B cell (primary cell): ENCODE results near the gene PTPRN2. TPM values are rescaled to one million over a fixed set of nuclear protein-coding genes. Genes with fewer than 3 reads are reported as not detected.

Experiments used
- ATAC-seq: fragments of 200-7000 bp; cut with Tn5 transposase; one replicate; pipeline ENCODE4 v1.10.0; 2021; ENCODE audit warnings: low read depth, mild to moderate bottlenecking, moderate number of reproducible peaks, moderate library complexity
- CTCF ChIA-PET: fragments of 350-600 bp; sonication (Branson Sonifier 250); formaldehyde crosslinking; loops from one replicate; lab custom pipeline; 2021; ENCODE audit warnings: antibody characterized with exemption, inconsistent platforms; lab: Charles Lee
- POLR2A ChIA-PET: fragments of 350-600 bp; sonication (Branson Sonifier 250); formaldehyde crosslinking; loops from one replicate; lab custom pipeline; 2021; ENCODE audit warnings: antibody characterized with exemption; lab: Charles Lee
- DNase-seq: peaks from one replicate; pipeline ENCODE4 v3.0.0; 2013
- H2AFZ ChIP-seq: 2 replicates; pipeline ENCODE4 v1.6.1; 2012; ENCODE audit warnings: mild to moderate bottlenecking, low read depth, low read length; ENCODE audit not compliant: insufficient read depth, poor library complexity, severe bottlenecking
- H3K27ac ChIP-seq, 2 donors: 1 replicate in 1 of 2; 2 replicates in 1 of 2; pipeline ENCODE4 v1.5.1; 2012 to 2013; ENCODE audit warnings: low read length in 2 of 2, mild to moderate bottlenecking in 2 of 2, moderate library complexity in 1 of 2
- H3K27me3 ChIP-seq, 4 experiments: fragments of 200-600 bp in 1 of 4; sonication (generic) in 1 of 4; replicated peaks in 1 of 4; 1 replicate in 2 of 4; 2 replicates in 2 of 4; pipeline versions ENCODE4 v1.6.1 to v1.7.0; 2013 to 2016; ENCODE audit warnings: low read length in 3 of 4, mild to moderate bottlenecking in 2 of 4, mixed read lengths in 1 of 4, moderate library complexity in 1 of 4; ENCODE audit not compliant: insufficient read depth in 4 of 4, control insufficient read depth in 3 of 4; ENCODE audit errors: control extremely low read depth in 1 of 4
- H3K36me3 ChIP-seq, 2 experiments: replicated peaks in 1 of 2; 1 replicate in 1 of 2; 2 replicates in 1 of 2; pipeline versions ENCODE4 v1.6.1 to v1.7.1; 2013; ENCODE audit warnings: low read length in 1 of 2; ENCODE audit not compliant: insufficient read depth in 2 of 2, control insufficient read depth in 1 of 2; ENCODE audit errors: control extremely low read depth in 1 of 2, extremely low read depth in 1 of 2
- H3K4me1 ChIP-seq, 2 donors: fragments of 200-600 bp in 1 of 2; sonication (generic) in 1 of 2; 1 replicate in 1 of 2; 2 replicates in 1 of 2; pipeline versions ENCODE4 v1.5.1 to v1.6.1; 2013 to 2017; ENCODE audit warnings: low read length in 2 of 2; ENCODE audit not compliant: control insufficient read depth in 2 of 2, insufficient read depth in 2 of 2
- H3K4me2 ChIP-seq: replicated peaks from 2 replicates; pipeline ENCODE3; 2012; ENCODE audit warnings: mild to moderate bottlenecking, low read depth, low read length; ENCODE audit not compliant: poor library complexity, severe bottlenecking
- H3K4me3 ChIP-seq, 5 experiments: fragments of 200-600 bp in 1 of 5; sonication (generic) in 1 of 5; 1 replicate in 3 of 5; 2 replicates in 2 of 5; pipeline versions ENCODE4 v1.5.1 to v1.7.0; 2011 to 2016; ENCODE audit warnings: low read length in 4 of 5, mild to moderate bottlenecking in 4 of 5, low read depth in 2 of 5, control low read depth in 1 of 5, moderate library complexity in 1 of 5; ENCODE audit not compliant: insufficient read depth in 1 of 5; ENCODE audit errors: control extremely low read depth in 1 of 5, extremely low read depth in 1 of 5
- H3K79me2 ChIP-seq: fragments of 200-600 bp; sonication (generic); one replicate; pipeline ENCODE4 v1.6.0; 2016; ENCODE audit warnings: low read length; ENCODE audit not compliant: control insufficient read depth, insufficient read depth
- H3K9ac ChIP-seq: fragments of 200-600 bp; sonication (generic); 2 replicates; pipeline ENCODE4 v1.6.1; 2017; ENCODE audit warnings: mild to moderate bottlenecking, low read length, moderate library complexity
- H3K9me3 ChIP-seq, 3 donors: one replicate each; pipeline versions ENCODE4 v1.6.1 to v1.7.1; 2013; ENCODE audit warnings: low read length in 2 of 3; ENCODE audit not compliant: control insufficient read depth in 2 of 3, insufficient read depth in 1 of 3; ENCODE audit errors: control extremely low read depth in 1 of 3
- H4K20me1 ChIP-seq: 2 replicates; pipeline ENCODE4 v1.6.0; 2012; ENCODE audit warnings: mild to moderate bottlenecking, low read length; ENCODE audit not compliant: insufficient read depth, control insufficient read depth, poor library complexity, severe bottlenecking
- H3K27ac Mint-ChIP-seq: one replicate; pipeline ENCODE4 v1.8.0; 2021; ENCODE audit warnings: mixed read lengths
- H3K27me3 Mint-ChIP-seq: one replicate; pipeline ENCODE4 v1.8.0; 2021; ENCODE audit warnings: mixed read lengths
- H3K4me1 Mint-ChIP-seq: one replicate; pipeline ENCODE4 v1.8.0; 2021; ENCODE audit warnings: mixed read lengths
- H3K4me3 Mint-ChIP-seq: one replicate; pipeline ENCODE4 v1.8.0; 2021; ENCODE audit warnings: mixed read lengths
- H3K9me3 Mint-ChIP-seq: one replicate; pipeline ENCODE4 v1.8.0; 2022; ENCODE audit warnings: mixed read lengths; ENCODE audit not compliant: insufficient read depth
- CTCF ChIP-seq: fragments of 200-600 bp; IDR thresholded peaks from one replicate; pipeline ENCODE4 v1.8.0; 2022; ENCODE audit warnings: antibody characterized with exemption, mild to moderate bottlenecking
- EZH2 ChIP-seq: IDR thresholded peaks from 2 replicates; pipeline ENCODE4 v1.6.1; 2012; ENCODE audit warnings: borderline replicate concordance, low read depth, mild to moderate bottlenecking, moderate library complexity, low read length; ENCODE audit not compliant: insufficient read depth, poor library complexity, severe bottlenecking
- WGBS: methylation state at CpG from one replicate; pipeline ENCODE4 v1.1.5; 2013; ENCODE audit warnings: missing lambda C conversion rate; ENCODE audit not compliant: insufficient coverage; 5-methylcytosine and 5-hydroxymethylcytosine counted together
- intact Hi-C: fragments of 100-400 bp; cut with micrococcal nuclease; formaldehyde crosslinking; loops from one replicate; pipeline ENCODE4 v1.10.0; 2022
- polyA plus RNA-seq: library from polyadenylated mRNA; depleted of rRNA; stranded (reverse); fragments of >200 nt; gene quantifications from 2 replicates; pipeline ENCODE4 v1.2.3, GENCODE V29; 2012
- total RNA-seq, 2 donors: library from RNA; stranded (reverse); fragments of 120-200 nt in 1 of 2; gene quantifications; 1 replicate in 1 of 2; 2 replicates in 1 of 2; pipeline versions ENCODE4 v1.2.3 to v1.2.4, GENCODE V29; 2013 to 2022

PTPRN2 gene
- total and polyA plus RNA-seq, 2 donors (not counting 1 experiment from before 2014, with no cell fraction given) = 2.0 to 5.0 TPM

GRCh38 chr7:157839672-157840167 is 747.9 kb downstream of the PTPRN2 start:
- Histone ChIP-seq H3K27me3 (no peaks in the 10 kb centered on the region), H3K4me2 (no peak overlapping the region), H3K9ac (no peak overlapping the region), H2AFZ (no peak overlapping the region), H3K36me3 (no peaks in the 10 kb centered on the region), H3K27ac (no peak overlapping the region), H3K4me3 (no peak overlapping the region), H3K9me3 (peaks cover 0 to 21% (median 0%) of the 10 kb centered on the region in 3 donors), H3K79me2 (no peaks in the 10 kb centered on the region), H4K20me1 (no peaks in the 10 kb centered on the region), H3K4me1 (no peaks in the 10 kb centered on the region)
- intact Hi-C loops = no loop called here
- Mint-ChIP-seq H3K4me1 (no peaks in the 10 kb centered on the region), H3K27me3 (no peaks in the 10 kb centered on the region), H3K9me3 (no peaks in the 10 kb centered on the region), H3K4me3 (no peak overlapping the region), H3K27ac (no peak overlapping the region)
- WGBS = over 99% methylated on average over 9 of the region's 9 CpGs
- CTCF ChIA-PET = no interaction called here
- DNase-seq (no peak), ATAC-seq (no peak)
- TF ChIP-seq EZH2 = no peak
- TF ChIP-seq CTCF = no peak
- POLR2A ChIA-PET = no interaction called here

- Mint-ChIP-seq H3K9me3 (no peaks in the 10 kb centered on the region), H3K27ac (no peak overlapping the region), H3K4me3 (no peak overlapping the region), H3K27me3 (no peaks in the 10 kb centered on the region), H3K4me1 (no peaks in the 10 kb centered on the region)
- H3K27me3 ChIP-seq = no peaks in the 10 kb centered on the region
- 79% methylated on average over 2 of the region's 2 CpGs for WGBS
- TF ChIP-seq CTCF (no peak), EZH2 (no peak)
- no peak overlapping the region for H2AFZ ChIP-seq
- ATAC-seq = no peak
- H3K36me3 ChIP-seq = no peaks in the 10 kb centered on the region
- no peaks in the 10 kb centered on the region for H4K20me1 ChIP-seq
- H3K9ac ChIP-seq = no peak overlapping the region
- peaks cover 0 to 16% (median 0%) of the 10 kb centered on the region in 3 donors for H3K9me3 ChIP-seq
- intact Hi-C loops = no loop called here
- H3K4me1 ChIP-seq = no peaks in the 10 kb centered on the region
- no peak overlapping the region for H3K4me2 ChIP-seq
- CTCF ChIA-PET = no interaction called here
- no peak overlapping the region for H3K27ac ChIP-seq
- POLR2A ChIA-PET = no interaction called here
- no peak for DNase-seq
- no peak overlapping the region for H3K4me3 ChIP-seq
- H3K79me2 ChIP-seq = no peaks in the 10 kb centered on the region
Observed at GRCh38 chr7:157839226-157839625, 748.4 kb downstream of the PTPRN2 start.
